Testis (tissue), 2 donors: ENCODE measurements around the gene RET.

Experiments used
- CTCF ChIP-seq, 3 experiments: fragments of 450-650 bp in 2 of 3; fragments of 200-600 bp in 1 of 3; sonication (generic) in 1 of 3; IDR thresholded peaks; one replicate each; pipeline ENCODE4 v1.5.1; 2016 to 2019; ENCODE audit warnings: antibody characterized with exemption in 3 of 3, mild to moderate bottlenecking in 2 of 3, moderate library complexity in 1 of 3
- POLR2A ChIP-seq: fragments of 450-650 bp; IDR thresholded peaks from one replicate; pipeline ENCODE4 v1.6.1; 2017; ENCODE audit warnings: antibody characterized with exemption, mild to moderate bottlenecking, moderate library complexity

- no peak for TF ChIP-seq CTCF (IDR thresholded peaks at IDR 0.05)
- no peak for TF ChIP-seq POLR2A
These were observed 99.4 kb downstream of the RET start for GRCh38 chr10:43176271-43176670.
